PC-3 (cell line): ENCODE measurements around the gene PLXDC1. TPM values are rescaled to one million over a fixed set of nuclear protein-coding genes. Genes with fewer than 3 reads are reported as not detected.

Experiments used
- ATAC-seq: fragments of 200-7000 bp; cut with Tn5 transposase; 2 replicates; pipeline ENCODE4 v1.9.1; 2020; ENCODE audit warnings: mild to moderate bottlenecking, moderate library complexity
- BruUV-seq: library from RNA; stranded (reverse); fragments of 400-500 nt; replicated peaks from 2 replicates; lab custom pipeline; 2021; lab: Mats Ljungman, UMichigan
- CTCF ChIA-PET: fragments of 300-600 bp; sonication (Branson Sonifier 250); formaldehyde crosslinking; loops from one replicate; lab custom pipeline; 2022; ENCODE audit warnings: antibody characterized with exemption; lab: Charles Lee
- POLR2A ChIA-PET: fragments of 300-600 bp; sonication (Branson Sonifier 250); formaldehyde crosslinking; loops from one replicate; lab custom pipeline; 2022; ENCODE audit warnings: antibody characterized with exemption; ENCODE audit not compliant: unreplicated experiment; lab: Charles Lee
- DNase-seq: peaks from one replicate; pipeline ENCODE4 v3.0.0-alpha.2; 2015
- H2AFZ ChIP-seq: fragments of 300-600 bp; sonication (generic); 2 replicates; pipeline ENCODE4 v1.6.0; 2016; ENCODE audit warnings: antibody characterized with exemption, low read length
- H3F3A ChIP-seq: fragments of 300-600 bp; sonication (generic); one replicate; pipeline ENCODE4 v1.6.0; 2017; ENCODE audit warnings: antibody characterized with exemption, low read length, control low read depth, mild to moderate bottlenecking; ENCODE audit not compliant: unreplicated experiment
- H3K27ac ChIP-seq: fragments of 300-600 bp; sonication (generic); 2 replicates; pipeline ENCODE4 v1.5.1; 2016; ENCODE audit warnings: mild to moderate bottlenecking, low read length
- H3K27me3 ChIP-seq: fragments of 300-600 bp; sonication (generic); 2 replicates; pipeline ENCODE4 v1.6.1; 2016; ENCODE audit warnings: low read length, mixed read lengths
- H3K36me3 ChIP-seq: fragments of 300-600 bp; sonication (generic); 2 replicates; pipeline ENCODE4 v1.6.1; 2016; ENCODE audit warnings: low read depth, mixed run types, low read length, mixed read lengths
- H3K4me1 ChIP-seq: fragments of 300-600 bp; sonication (generic); 2 replicates; pipeline ENCODE4 v1.5.1; 2016; ENCODE audit warnings: low read length; ENCODE audit not compliant: insufficient read depth
- H3K4me2 ChIP-seq: fragments of 300-600 bp; sonication (generic); 2 replicates; pipeline ENCODE4 v1.6.0; 2016; ENCODE audit warnings: low read length
- H3K4me3 ChIP-seq: fragments of 300-600 bp; sonication (generic); 2 replicates; pipeline ENCODE4 v1.5.1; 2016; ENCODE audit warnings: mild to moderate bottlenecking, low read length, mixed read lengths
- H3K79me2 ChIP-seq: fragments of 300-600 bp; sonication (generic); 2 replicates; pipeline ENCODE4 v1.6.1; 2017; ENCODE audit warnings: low read length, mixed read lengths
- H3K9ac ChIP-seq: fragments of 300-600 bp; sonication (generic); 2 replicates; pipeline ENCODE4 v1.6.0; 2016; ENCODE audit warnings: mild to moderate bottlenecking, low read length
- H3K9me2 ChIP-seq: fragments of 300-600 bp; sonication (generic); replicated peaks from 2 replicates; pipeline ENCODE4 v1.6.1; 2016; ENCODE audit warnings: mixed run types, low read length, mixed read lengths
- H3K9me3 ChIP-seq: fragments of 300-600 bp; sonication (generic); 2 replicates; pipeline ENCODE4 v1.6.1; 2016; ENCODE audit warnings: low read length, mixed read lengths
- H4K20me1 ChIP-seq: fragments of 300-600 bp; sonication (generic); 2 replicates; pipeline ENCODE4 v1.6.1; 2016; ENCODE audit warnings: low read length, mixed read lengths
- EZH2 ChIP-seq: fragments of 300-600 bp; sonication (generic); IDR thresholded peaks from one replicate; pipeline ENCODE4 v1.6.1; 2017; ENCODE audit warnings: antibody characterized with exemption, mild to moderate bottlenecking, low read length; ENCODE audit not compliant: unreplicated experiment
- EZH2phosphoT487 ChIP-seq: fragments of 300-600 bp; sonication (generic); IDR thresholded peaks from 2 replicates; pipeline ENCODE4 v1.6.1; 2018; ENCODE audit warnings: mild to moderate bottlenecking, antibody characterized with exemption, low read length, borderline replicate concordance
- intact Hi-C: fragments of 100-400 bp; cut with micrococcal nuclease; formaldehyde crosslinking; loops from 2 replicates; pipeline ENCODE4 v1.9.0; 2023
- total RNA-seq: library from RNA; depleted of rRNA; stranded (reverse); fragments of >200 nt; gene quantifications from 2 replicates; pipeline ENCODE4 v1.2.3, GENCODE V29; 2014
- TF ChIP-seq, protein P1 (sequence below): fragments of 300-600 bp; sonication (generic); conservative IDR thresholded peaks from 2 replicates; pipeline ENCODE4 v1.5.1; 2017; ENCODE audit warnings: antibody characterized with exemption, low read depth, mild to moderate bottlenecking, low read length

PLXDC1 gene
- total RNA-seq, 1 experiment from 2014 or later = not detected

DNA sequence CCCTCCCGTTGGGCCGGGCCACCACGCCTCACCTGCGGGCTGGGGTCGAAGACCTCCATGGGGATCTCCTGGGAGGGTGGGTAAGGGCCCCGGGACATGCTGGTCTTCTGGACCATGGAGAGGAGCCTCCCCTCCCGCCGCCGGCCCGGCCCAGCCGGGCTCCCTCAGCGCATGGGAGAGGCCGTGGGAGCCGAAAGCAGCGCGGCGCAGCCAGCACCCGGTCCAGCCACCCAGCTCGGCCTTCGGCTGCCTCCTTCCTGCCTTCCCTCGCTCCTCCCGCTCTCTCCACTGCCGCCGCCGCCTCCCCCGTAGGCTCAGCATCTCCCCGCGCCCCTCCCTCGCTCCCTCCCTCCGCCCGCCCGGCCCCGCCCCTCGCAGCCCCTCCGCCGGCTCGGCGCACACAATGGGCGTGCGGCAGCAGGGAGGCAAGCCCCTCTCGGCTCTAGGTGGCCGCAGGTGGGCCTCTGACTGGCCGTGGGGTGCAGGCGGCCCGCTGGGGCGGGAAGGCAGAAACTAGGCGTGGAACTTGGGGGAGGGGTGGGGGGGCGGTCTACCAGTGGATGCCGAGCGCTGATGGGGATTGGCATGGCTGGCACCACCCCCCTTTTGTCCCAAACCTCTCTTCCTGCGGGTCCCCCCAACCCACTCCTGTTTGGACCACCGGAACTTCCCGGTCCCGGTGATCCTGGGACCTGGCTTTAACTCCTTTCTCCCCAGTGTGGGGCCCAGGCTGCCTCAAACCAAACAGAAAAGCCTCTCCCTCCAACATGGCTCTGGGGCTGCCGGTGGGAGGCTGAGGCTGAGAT lies 46.1 kb upstream of the PLXDC1 start, which contains the start of gene CACNB1:
TSS of gene CACNB1 (minus strand) at position 290 of the 806 bp plus-strand sequence. CDS start at position 116, 174 bp downstream.
- Histone ChIP-seq H3F3A (no peaks in the 10 kb centered on the region), H4K20me1 (peaks cover 11% of the 10 kb centered on the region), H3K36me3 (peaks cover 16% of the 10 kb centered on the region), H3K9me3 (no peaks in the 10 kb centered on the region), H3K9me2 (no peaks in the 10 kb centered on the region), H3K4me1 (peaks cover 21% of the 10 kb centered on the region; the same call in 1 of the 2 replicates), H3K79me2 (peaks cover 39% of the 10 kb centered on the region), H2AFZ (peak within 1 kb of the TSS; percentile 76), H3K27me3 (no peaks in the 10 kb centered on the region), H3K4me3 (peak within 1 kb of the TSS; percentile 75), H3K27ac (no peak within 1 kb of the TSS), H3K9ac (peak within 1 kb of the TSS; percentile 59), H3K4me2 (peak within 1 kb of the TSS; percentile 91)
- intact Hi-C loops = no loop called here
- BruUV-seq = no TSS peak
- peak; percentile 72 for ATAC-seq
- peak; percentile 58 for DNase-seq
- ChIA-PET POLR2A (interaction anchor here (0.6 kb wide), 2 partner anchors 9 to 214 kb away, joined by 3 to 4 read pairs; no protein-coding TSS in a partner anchor), CTCF (interaction anchor here (0.6 kb wide), 1 partner anchor 22 kb away, joined by 7 read pairs; no protein-coding TSS in a partner anchor)
- TF ChIP-seq, protein P1, sequence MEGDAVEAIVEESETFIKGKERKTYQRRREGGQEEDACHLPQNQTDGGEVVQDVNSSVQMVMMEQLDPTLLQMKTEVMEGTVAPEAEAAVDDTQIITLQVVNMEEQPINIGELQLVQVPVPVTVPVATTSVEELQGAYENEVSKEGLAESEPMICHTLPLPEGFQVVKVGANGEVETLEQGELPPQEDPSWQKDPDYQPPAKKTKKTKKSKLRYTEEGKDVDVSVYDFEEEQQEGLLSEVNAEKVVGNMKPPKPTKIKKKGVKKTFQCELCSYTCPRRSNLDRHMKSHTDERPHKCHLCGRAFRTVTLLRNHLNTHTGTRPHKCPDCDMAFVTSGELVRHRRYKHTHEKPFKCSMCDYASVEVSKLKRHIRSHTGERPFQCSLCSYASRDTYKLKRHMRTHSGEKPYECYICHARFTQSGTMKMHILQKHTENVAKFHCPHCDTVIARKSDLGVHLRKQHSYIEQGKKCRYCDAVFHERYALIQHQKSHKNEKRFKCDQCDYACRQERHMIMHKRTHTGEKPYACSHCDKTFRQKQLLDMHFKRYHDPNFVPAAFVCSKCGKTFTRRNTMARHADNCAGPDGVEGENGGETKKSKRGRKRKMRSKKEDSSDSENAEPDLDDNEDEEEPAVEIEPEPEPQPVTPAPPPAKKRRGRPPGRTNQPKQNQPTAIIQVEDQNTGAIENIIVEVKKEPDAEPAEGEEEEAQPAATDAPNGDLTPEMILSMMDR = no peak
- TF ChIP-seq EZH2phosphoT487 (no peak), EZH2 (no peak)

DNA sequence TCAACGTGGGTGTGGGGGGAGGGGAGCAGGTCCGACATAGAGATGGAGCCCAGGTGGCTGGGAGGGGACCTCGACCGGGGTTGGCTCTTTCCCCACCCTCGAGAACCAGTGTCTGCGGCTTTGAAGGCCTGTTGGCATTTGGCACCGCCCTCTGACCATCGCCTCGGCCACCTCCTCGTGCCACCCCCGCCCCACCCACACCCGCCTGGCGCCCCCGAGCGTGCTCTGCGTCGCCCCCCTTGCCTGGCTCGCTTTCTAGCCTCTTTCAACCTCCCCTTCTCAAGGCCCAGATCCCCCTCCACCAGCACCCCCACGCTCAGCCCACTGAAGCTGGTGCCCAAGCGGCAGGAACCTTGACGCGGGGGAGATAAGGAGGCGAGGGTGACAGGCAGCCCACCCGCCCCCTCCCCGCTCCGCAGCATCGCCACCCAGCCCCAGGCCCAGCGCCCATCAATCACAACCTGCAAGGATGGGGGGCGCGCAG lies 45.4 kb upstream of the PLXDC1 start:
- Histone ChIP-seq H3K79me2 (peaks cover 32% of the 10 kb centered on the region), H3K4me2 (peak overlapping the region; percentile 91), H3K27me3 (no peaks in the 10 kb centered on the region), H3K9me2 (no peaks in the 10 kb centered on the region), H3K4me3 (peak overlapping the region; percentile 75), H3K4me1 (peaks cover 16% of the 10 kb centered on the region; the same call in 1 of the 2 replicates), H4K20me1 (peaks cover 3% of the 10 kb centered on the region; the same call in 1 of the 2 replicates), H3K36me3 (peaks cover 8% of the 10 kb centered on the region), H3K9ac (peak overlapping the region; percentile 59), H3K9me3 (no peaks in the 10 kb centered on the region), H2AFZ (peak overlapping the region; percentile 76), H3F3A (no peaks in the 10 kb centered on the region), H3K27ac (no peak overlapping the region)
- CTCF ChIA-PET = interaction anchor here (0.6 kb wide), 2 partner anchors 21 to 256 kb away, joined by 5 to 7 read pairs; no protein-coding TSS in a partner anchor
- DNase-seq (peak; percentile 35), ATAC-seq (peak; percentile 22)
- no TSS peak for BruUV-seq
- POLR2A ChIA-PET = interaction anchor here (0.6 kb wide), 2 partner anchors 9 to 214 kb away, joined by 3 to 4 read pairs; no protein-coding TSS in a partner anchor
- TF ChIP-seq, protein P1 = no peak
- no peak for TF ChIP-seq EZH2
- intact Hi-C loops = no loop called here
